MCF 10A (cell line): ENCODE data around the gene GPR137. TPM values are rescaled to one million over a fixed set of nuclear protein-coding genes. Genes with fewer than 3 reads are reported as not detected.
"Not testable (repeated sequence)": the region's sequence is repeated elsewhere in the genome, so short reads cannot be mapped to it uniquely, and the experiment has no call there.

Experiments
- BruUV-seq: library from RNA; stranded (reverse); fragments of 400-500 nt; replicated peaks from 2 replicates; lab custom pipeline; 2021; lab: Mats Ljungman, UMichigan
- CTCF ChIA-PET: fragments of 300-600 bp; sonication (Branson Sonifier 250); formaldehyde crosslinking; extraction: SDS; loops from one replicate; lab custom pipeline; 2021; ENCODE audit warnings: antibody characterized with exemption, inconsistent platforms; lab: Yijun Ruan, JAX
- POLR2A ChIA-PET: fragments of 300-600, 350-650 bp; sonication (Branson Sonifier 250); formaldehyde crosslinking; extraction: SDS; loops from one replicate; lab custom pipeline; 2020; ENCODE audit warnings: antibody characterized with exemption, inconsistent platforms; lab: Yijun Ruan, JAX
- DNase-seq: peaks from one replicate; pipeline ENCODE4 v3.0.0-alpha.2; 2018; ENCODE audit not compliant: unreplicated experiment
- H3K27ac Mint-ChIP-seq: one replicate; pipeline ENCODE4 v1.8.0; 2022; ENCODE audit warnings: mild to moderate bottlenecking, low read depth, mixed read lengths; ENCODE audit not compliant: unreplicated experiment
- H3K27me3 Mint-ChIP-seq: one replicate; pipeline ENCODE4 v1.8.0; 2022; ENCODE audit warnings: mixed read lengths; ENCODE audit not compliant: insufficient read depth, unreplicated experiment
- H3K36me3 Mint-ChIP-seq: one replicate; pipeline ENCODE4 v1.8.0; 2022; ENCODE audit warnings: mild to moderate bottlenecking, moderate library complexity, mixed read lengths; ENCODE audit not compliant: insufficient read depth, unreplicated experiment
- H3K4me1 Mint-ChIP-seq: one replicate; pipeline ENCODE4 v1.8.0; 2022; ENCODE audit warnings: mixed read lengths; ENCODE audit not compliant: insufficient read depth, unreplicated experiment
- H3K4me3 Mint-ChIP-seq: one replicate; pipeline ENCODE4 v1.8.0; 2022; ENCODE audit warnings: mild to moderate bottlenecking, moderate library complexity, mixed read lengths; ENCODE audit not compliant: unreplicated experiment
- H3K9me3 Mint-ChIP-seq: one replicate; pipeline ENCODE4 v1.8.0; 2022; ENCODE audit warnings: mixed read lengths; ENCODE audit not compliant: unreplicated experiment
- CTCF ChIP-seq: fragments of 200-600 bp; IDR thresholded peaks from one replicate; pipeline ENCODE4 v1.8.0; 2022; ENCODE audit warnings: antibody characterized with exemption, mild to moderate bottlenecking; ENCODE audit not compliant: unreplicated experiment
- intact Hi-C: fragments of 100-400 bp; cut with micrococcal nuclease; formaldehyde crosslinking; loops from 2 replicates; pipeline ENCODE4 v1.14.1; 2022
- total RNA-seq: library from RNA; stranded (reverse); gene quantifications from 2 replicates; pipeline ENCODE4 v1.2.3, GENCODE V29; 2022

Gene GPR137
- total RNA-seq, 1 experiment from 2014 or later: 36.0 TPM

- H3K4me1 Mint-ChIP-seq: peaks cover 18% of the 10 kb centered on the region
- ChIA-PET POLR2A (interaction anchor here (0.7 to 3.6 kb wide), 5 partner anchors 11 to 80 kb away, joined by 3 to 32 read pairs (median 6); partner anchors contain the start of genes BAD, NUDT22, PRDX5 and TRMT112), CTCF (interaction anchor here (0.6 to 2.3 kb wide), 3 partner anchors 26 to 243 kb away, joined by 4 to 6 read pairs (median 5); no protein-coding TSS in a partner anchor)
- peaks cover 44% of the 10 kb centered on the region for H3K36me3 Mint-ChIP-seq
- intact Hi-C loops: no loop called here
- no peak for DNase-seq
- H3K9me3 Mint-ChIP-seq: no peaks in the 10 kb centered on the region
- BruUV-seq: TSS peak; percentile 32
- H3K4me3 Mint-ChIP-seq: peak overlapping the region; percentile 99
- peak overlapping the region; percentile 96 for H3K27ac Mint-ChIP-seq
- no peaks in the 10 kb centered on the region for H3K27me3 Mint-ChIP-seq
- TF ChIP-seq CTCF: no peak
Observed at GRCh38 chr11:64306563-64306875, 20.9 kb downstream of the GPR137 start.

GRCh38 chr11:64306876-64307622 is 21.4 kb downstream of the GPR137 start:
- peak overlapping the region; percentile 99 for H3K4me3 Mint-ChIP-seq
- H3K4me1 Mint-ChIP-seq: peaks cover 18% of the 10 kb centered on the region
- no peak for TF ChIP-seq CTCF
- H3K27me3 Mint-ChIP-seq: no peaks in the 10 kb centered on the region
- intact Hi-C loops: no loop called here
- BruUV-seq: no TSS peak
- CTCF ChIA-PET: interaction anchor here (0.6 to 2.3 kb wide), 4 partner anchors 25 to 242 kb away, joined by 3 to 6 read pairs (median 4); no protein-coding TSS in a partner anchor
- POLR2A ChIA-PET: interaction anchor here (0.7 to 3.6 kb wide), 6 partner anchors 10 to 81 kb away, joined by 3 to 32 read pairs (median 6); partner anchors contain the start of genes BAD, NUDT22, PRDX5 and TRMT112
- peaks cover 45% of the 10 kb centered on the region for H3K36me3 Mint-ChIP-seq
- no peaks in the 10 kb centered on the region for H3K9me3 Mint-ChIP-seq
- peak; percentile 34 for DNase-seq
- H3K27ac Mint-ChIP-seq: peak overlapping the region; percentile 96

GRCh38 chr11:64307795-64308194 is 22.1 kb downstream of the GPR137 start:
- Mint-ChIP-seq H3K4me1 (peaks cover 22% of the 10 kb centered on the region), H3K36me3 (peaks cover 49% of the 10 kb centered on the region), H3K27ac (peak overlapping the region; percentile 54), H3K4me3 (peak overlapping the region; percentile 42)
- ChIA-PET POLR2A (interaction anchor here (0.8 to 3.0 kb wide), 3 partner anchors 9 to 48 kb away, joined by 3 to 32 read pairs (median 6); partner anchors contain the start of genes PRDX5 and TRMT112), CTCF (interaction anchor here (0.6 to 2.3 kb wide), 3 partner anchors 9 to 56 kb away, joined by 3 to 7 read pairs (median 6); partner anchors contain the start of gene TRMT112)
- BruUV-seq, DNase-seq, intact Hi-C loops, H3K9me3 Mint-ChIP-seq, H3K27me3 Mint-ChIP-seq: not testable (repeated sequence)

GRCh38 chr11:64312947-64313346 is 27.3 kb downstream of the GPR137 start:
- POLR2A ChIA-PET: interaction anchor here (0.6 to 1.4 kb wide), 5 partner anchors 14 to 41 kb away, joined by 3 to 5 read pairs (median 4); no protein-coding TSS in a partner anchor
- Mint-ChIP-seq H3K9me3 (no peaks in the 10 kb centered on the region), H3K4me1 (peaks cover 15% of the 10 kb centered on the region), H3K27ac (peak overlapping the region; percentile 61), H3K27me3 (no peaks in the 10 kb centered on the region), H3K36me3 (peaks cover 73% of the 10 kb centered on the region), H3K4me3 (no peak overlapping the region)
- no peak for DNase-seq
- CTCF ChIA-PET: interaction anchor here (0.7 to 10.2 kb wide), 5 partner anchors 9 to 109 kb away, joined by 3 to 148 read pairs (median 6); partner anchors contain the start of gene RPS6KA4
- no TSS peak for BruUV-seq
- no peak for TF ChIP-seq CTCF
- intact Hi-C loops: no loop called here
